Measurements from ENCODE around the gene ATP2B2.

The ATP2B2 gene

DNA sequence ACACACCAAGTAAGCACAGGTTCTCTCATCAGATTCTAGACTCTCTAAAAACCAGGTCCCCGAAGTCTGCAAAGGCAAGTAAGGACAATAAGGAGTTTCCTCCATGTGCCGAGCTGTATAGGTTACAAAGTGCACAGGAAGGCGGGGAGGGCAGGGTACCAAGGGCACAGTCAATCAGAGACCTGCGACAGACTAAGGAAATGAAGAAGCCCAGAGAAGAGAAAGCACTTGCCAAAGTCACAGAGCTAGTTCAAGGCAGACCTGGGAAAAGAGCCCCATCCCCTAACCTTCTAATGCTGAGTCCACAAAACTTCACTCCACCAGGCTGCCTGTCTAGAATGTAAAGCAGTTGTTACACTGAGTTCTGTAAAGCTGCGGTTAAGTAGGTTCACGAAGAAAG, 186.1 kb downstream of the ATP2B2 start:
- Histone ChIP-seq H3K36me3 (ENCODE audit: insufficient read depth) (no peaks in the 10 kb centered on the region), H3K27me3 (ENCODE audit: insufficient read depth, low read depth) (no peaks in the 10 kb centered on the region), H3K27ac (no peak overlapping the region), H3K4me1 (ENCODE audit: low read depth, poor library complexity, severe bottlenecking) (peaks cover 10% of the 10 kb centered on the region), H3K4me2 (peak overlapping the region; percentile 26), H3K4me3 (IDR thresholded peaks at IDR 0.05; ENCODE audit: insufficient read depth, low read depth, low read length) (no peak overlapping the region), H3K79me2 (ENCODE audit: insufficient read depth, low read depth) (peaks cover 15% of the 10 kb centered on the region; the same call in 1 of the 2 replicates), H3K9ac (no peak overlapping the region), H4K20me1 (ENCODE audit: insufficient read depth) (no peaks in the 10 kb centered on the region), H2AFZ (ENCODE audit: low read depth) (no peak overlapping the region)
- TF ChIP-seq, protein P1, sequence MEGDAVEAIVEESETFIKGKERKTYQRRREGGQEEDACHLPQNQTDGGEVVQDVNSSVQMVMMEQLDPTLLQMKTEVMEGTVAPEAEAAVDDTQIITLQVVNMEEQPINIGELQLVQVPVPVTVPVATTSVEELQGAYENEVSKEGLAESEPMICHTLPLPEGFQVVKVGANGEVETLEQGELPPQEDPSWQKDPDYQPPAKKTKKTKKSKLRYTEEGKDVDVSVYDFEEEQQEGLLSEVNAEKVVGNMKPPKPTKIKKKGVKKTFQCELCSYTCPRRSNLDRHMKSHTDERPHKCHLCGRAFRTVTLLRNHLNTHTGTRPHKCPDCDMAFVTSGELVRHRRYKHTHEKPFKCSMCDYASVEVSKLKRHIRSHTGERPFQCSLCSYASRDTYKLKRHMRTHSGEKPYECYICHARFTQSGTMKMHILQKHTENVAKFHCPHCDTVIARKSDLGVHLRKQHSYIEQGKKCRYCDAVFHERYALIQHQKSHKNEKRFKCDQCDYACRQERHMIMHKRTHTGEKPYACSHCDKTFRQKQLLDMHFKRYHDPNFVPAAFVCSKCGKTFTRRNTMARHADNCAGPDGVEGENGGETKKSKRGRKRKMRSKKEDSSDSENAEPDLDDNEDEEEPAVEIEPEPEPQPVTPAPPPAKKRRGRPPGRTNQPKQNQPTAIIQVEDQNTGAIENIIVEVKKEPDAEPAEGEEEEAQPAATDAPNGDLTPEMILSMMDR (conservative IDR thresholded peaks at IDR 0.05; ENCODE audit: low read depth, low read length) = no peak

DNA sequence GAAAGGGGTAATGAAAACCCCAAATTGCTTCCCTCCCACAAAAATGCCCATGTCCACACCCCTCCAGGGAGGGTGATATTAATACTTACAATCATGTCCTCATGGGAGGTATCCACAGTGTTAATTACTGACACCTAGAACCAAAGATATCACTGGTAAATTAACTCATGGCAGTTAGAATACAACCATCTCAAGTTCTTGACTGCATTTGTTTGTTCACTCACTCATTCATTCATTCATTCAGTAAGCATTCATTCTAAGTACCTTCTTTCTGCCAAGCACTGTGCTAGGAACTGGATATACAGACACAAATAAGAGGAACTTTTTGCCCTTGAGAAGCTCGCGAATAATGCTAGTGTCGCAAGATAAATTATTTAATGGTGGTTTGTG, 187.4 kb downstream of the ATP2B2 start:
- H3K27ac ChIP-seq = no peak overlapping the region

DNA sequence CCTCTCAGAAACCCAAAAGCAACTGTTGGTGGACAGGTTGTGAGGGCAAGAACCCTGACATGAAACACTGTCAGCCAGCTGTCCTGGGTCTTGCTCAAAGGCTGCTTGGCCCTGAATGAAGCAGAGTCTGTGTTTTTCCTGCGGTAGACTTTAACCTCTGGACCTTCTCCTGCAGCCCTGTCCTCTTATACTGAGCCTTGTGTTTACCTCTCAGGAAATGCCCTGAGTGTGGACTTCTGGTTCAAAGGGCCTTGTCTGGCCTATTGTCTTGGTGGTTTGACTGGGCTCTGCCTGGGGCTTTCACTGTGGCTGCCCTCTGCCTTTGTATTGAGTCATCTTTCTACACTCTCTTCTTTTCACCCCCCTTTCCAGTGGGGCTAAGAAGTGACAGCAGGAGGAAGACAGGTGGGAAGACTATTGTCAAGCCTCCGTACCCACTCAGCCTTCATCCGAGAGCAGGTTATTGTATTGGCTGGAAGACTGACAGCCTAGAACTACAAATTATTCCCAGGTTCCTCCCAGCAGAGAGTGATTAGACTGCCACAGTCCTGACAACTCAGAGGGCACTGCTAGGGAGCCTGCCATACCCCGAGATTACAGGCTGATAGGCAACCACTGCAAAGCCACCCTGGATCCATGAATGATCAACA, 187.9 kb downstream of the ATP2B2 start:
- Histone ChIP-seq H3K4me2 (no peak overlapping the region), H3K36me3 (ENCODE audit: insufficient read depth) (no peaks in the 10 kb centered on the region), H3K27ac (no peak overlapping the region), H4K20me1 (ENCODE audit: insufficient read depth) (no peaks in the 10 kb centered on the region), H2AFZ (ENCODE audit: low read depth) (no peak overlapping the region), H3K9ac (no peak overlapping the region), H3K27me3 (ENCODE audit: insufficient read depth, low read depth) (no peaks in the 10 kb centered on the region), H3K4me1 (ENCODE audit: low read depth, poor library complexity, severe bottlenecking) (peaks cover 10% of the 10 kb centered on the region), H3K79me2 (ENCODE audit: insufficient read depth, low read depth) (peaks cover 15% of the 10 kb centered on the region; the same call in 1 of the 2 replicates), H3K4me3 (IDR thresholded peaks at IDR 0.05; ENCODE audit: insufficient read depth, low read depth, low read length) (no peak overlapping the region)
- TF ChIP-seq, protein P1 (conservative IDR thresholded peaks at IDR 0.05; ENCODE audit: low read depth, low read length) = no peak

More for the DNA sequence above, 187.4 kb downstream of the ATP2B2 start:
- Histone ChIP-seq H3K4me3 (IDR thresholded peaks at IDR 0.05; ENCODE audit: insufficient read depth, low read depth, low read length) (no peak overlapping the region), H3K27me3 (ENCODE audit: insufficient read depth, low read depth) (no peaks in the 10 kb centered on the region), H3K4me2 (no peak overlapping the region), H3K9ac (no peak overlapping the region), H3K79me2 (ENCODE audit: insufficient read depth, low read depth) (peaks cover 15% of the 10 kb centered on the region; the same call in 1 of the 2 replicates), H3K4me1 (ENCODE audit: low read depth, poor library complexity, severe bottlenecking) (peaks cover 10% of the 10 kb centered on the region), H4K20me1 (ENCODE audit: insufficient read depth) (no peaks in the 10 kb centered on the region), H2AFZ (ENCODE audit: low read depth) (no peak overlapping the region), H3K36me3 (ENCODE audit: insufficient read depth) (no peaks in the 10 kb centered on the region)
- TF ChIP-seq, protein P1 (conservative IDR thresholded peaks at IDR 0.05; ENCODE audit: low read depth, low read length) = no peak

DNA sequence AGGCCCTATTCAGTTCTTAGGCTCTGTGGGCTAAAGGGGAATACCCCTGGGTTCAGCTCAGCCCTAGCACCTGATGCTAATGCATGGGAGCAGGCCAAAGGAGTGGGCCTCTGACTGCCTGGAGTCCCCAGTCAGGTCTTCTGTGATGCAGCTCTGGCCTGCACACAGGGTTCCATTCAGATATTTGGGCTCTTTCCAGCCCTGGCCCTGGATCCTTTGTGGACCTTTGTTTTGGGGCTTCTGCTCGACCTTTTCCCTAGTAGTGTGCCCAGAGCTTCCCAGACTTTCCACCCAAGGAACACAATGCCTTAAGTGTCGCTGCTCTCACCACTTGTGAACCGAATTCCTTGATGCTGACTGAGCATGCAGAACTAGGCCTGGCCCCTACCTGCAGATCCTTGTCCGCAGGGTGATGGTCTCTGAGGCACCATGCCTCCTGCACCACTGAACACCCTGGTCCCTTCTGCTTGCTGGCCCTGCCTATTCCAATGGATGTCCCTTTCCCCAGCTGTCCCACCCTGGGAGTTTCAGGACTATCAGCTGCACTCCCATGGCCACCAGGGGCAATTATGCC, 189.5 kb downstream of the ATP2B2 start:
- no peak overlapping the region for H3K4me2 ChIP-seq
- no peak overlapping the region for H3K27ac ChIP-seq
- H3K4me3 ChIP-seq (IDR thresholded peaks at IDR 0.05; ENCODE audit: insufficient read depth, low read depth, low read length) = no peak overlapping the region
- H3K27me3 ChIP-seq (ENCODE audit: insufficient read depth, low read depth) = no peaks in the 10 kb centered on the region
- no peaks in the 10 kb centered on the region for H4K20me1 ChIP-seq (ENCODE audit: insufficient read depth)
- TF ChIP-seq, protein P1 (conservative IDR thresholded peaks at IDR 0.05; ENCODE audit: low read depth, low read length) = no peak
- no peak overlapping the region for H2AFZ ChIP-seq (ENCODE audit: low read depth)
- no peaks in the 10 kb centered on the region for H3K36me3 ChIP-seq (ENCODE audit: insufficient read depth)
- H3K79me2 ChIP-seq (ENCODE audit: insufficient read depth, low read depth) = peaks cover 15% of the 10 kb centered on the region; the same call in 1 of the 2 replicates
- H3K9ac ChIP-seq = no peak overlapping the region
- peaks cover 10% of the 10 kb centered on the region for H3K4me1 ChIP-seq (ENCODE audit: low read depth, poor library complexity, severe bottlenecking)
